NCI-H2107 treated with DMSO at 0.1 percent for 48 hours (cell line): ENCODE measurements around the gene JADE3.

Experiments
- DNase-seq: peaks from one replicate; lab custom pipeline; 2025; ENCODE audit not compliant: unreplicated experiment; lab: John Stamatoyannopoulos, UW

JADE3 gene

DNA sequence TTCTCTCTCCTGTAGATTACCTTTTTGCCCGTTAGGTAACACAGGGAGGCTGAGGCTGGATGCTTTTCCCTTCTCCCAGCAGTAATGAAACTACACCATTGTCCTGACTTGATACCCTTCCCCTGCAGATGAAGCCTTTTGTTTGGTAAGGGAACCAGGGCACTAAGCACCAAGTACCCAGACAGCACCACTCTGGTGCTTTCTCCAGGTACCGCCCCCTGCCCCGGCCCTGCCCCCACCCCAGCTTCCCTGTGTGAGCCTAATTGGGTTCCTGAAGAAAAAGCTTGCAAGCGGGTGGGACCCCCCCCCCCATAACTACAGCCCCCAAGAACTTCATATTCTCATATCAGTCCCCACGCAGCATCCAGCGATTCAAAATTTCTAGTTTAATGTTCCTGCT is 79.8 kb downstream of the JADE3 start:
- no peak for DNase-seq

DNA sequence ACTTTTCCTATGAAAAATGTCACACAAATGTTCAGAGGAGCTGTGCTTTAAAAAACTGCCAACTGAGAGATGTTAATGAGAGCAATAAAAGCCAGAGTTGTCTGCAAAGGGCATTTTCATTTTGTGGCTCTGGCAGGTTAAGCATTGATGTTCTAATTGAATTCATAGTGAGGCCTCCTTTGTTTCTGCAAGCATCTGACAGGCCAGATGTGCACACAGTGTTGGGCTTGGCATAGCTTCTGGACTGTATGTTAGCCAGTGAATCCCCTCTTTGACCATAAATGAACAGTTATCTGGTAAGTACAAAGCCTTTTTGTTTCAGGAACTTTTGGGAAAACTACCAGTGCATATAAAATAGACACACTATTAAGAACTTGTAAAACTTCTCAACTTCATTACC is 81.9 kb downstream of the JADE3 start:
- DNase-seq: no peak

DNA sequence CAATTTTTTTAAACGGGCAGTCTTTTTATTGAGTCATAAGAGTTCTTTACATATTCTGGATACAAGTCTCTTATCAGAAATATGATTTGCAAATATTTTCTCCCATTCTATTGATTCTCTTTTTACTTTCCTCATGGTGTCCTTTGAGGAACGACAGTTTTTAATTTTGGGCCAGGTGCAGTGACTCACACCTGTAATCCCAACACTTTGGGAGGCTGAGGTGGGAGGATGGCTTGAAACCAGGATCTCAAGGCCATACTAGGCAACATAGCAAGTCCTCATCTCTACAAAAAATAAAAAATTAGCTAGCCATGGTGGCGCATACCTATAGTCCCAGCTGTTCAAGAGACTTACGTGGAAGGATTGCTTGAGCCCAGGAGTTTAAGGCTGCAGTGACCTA is 99.9 kb downstream of the JADE3 start:
- DNase-seq: no peak

DNA sequence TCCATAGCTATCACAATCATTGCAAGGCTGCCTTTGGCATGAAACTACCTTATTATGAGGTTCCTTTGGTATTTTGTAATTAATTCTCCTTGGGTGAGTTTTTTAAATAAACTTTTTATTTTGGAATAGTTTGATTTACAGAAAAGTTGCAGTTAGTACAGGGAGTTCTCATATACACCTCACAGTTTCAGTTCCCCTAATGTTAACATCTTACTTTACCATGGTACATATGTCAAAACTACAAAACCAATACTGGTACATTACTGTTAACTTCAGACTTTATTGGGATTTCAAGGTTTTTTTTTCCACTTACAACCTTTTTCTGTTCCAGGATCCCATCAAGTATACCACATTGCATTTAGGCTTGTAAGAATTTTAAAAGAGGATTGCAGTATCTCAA is 114.0 kb downstream of the JADE3 start:
- no peak for DNase-seq

DNA sequence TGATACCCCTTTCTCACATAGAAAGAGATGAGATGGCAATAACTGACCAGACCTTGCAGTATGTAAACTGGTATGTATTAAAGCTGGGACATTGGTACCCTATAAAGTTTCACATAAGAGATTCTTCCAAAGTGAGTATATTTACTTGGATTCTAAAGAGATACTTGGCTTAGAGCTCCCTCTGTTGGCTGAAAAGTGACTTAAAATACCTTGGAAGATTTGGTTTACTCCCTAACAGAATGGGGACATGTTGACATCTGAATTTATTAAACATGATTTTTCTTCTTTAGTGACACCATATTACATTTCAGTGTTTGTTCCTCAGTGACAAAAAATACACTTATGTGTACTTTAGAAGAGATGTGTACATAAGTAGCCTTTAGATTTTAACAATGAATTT is 118.1 kb downstream of the JADE3 start:
- peak; percentile 68 for DNase-seq

DNA sequence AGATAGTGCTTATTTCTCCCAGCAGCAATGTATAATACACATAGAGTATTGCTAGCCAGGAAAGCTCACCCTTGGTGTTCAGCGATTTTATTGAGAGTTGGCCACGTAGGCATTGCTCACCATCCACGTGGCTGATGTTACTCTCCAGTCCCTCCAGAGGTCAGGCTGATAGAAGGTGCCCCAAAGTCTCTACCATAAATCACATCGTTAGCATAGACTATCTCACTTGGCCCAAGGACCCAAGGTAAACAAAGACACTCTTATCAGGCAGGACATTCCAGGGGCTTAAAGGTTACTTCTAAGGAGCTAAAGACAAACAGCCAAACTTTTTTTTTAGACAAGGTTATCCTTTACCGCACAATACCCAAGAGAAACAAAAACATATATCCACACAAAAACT is 135.8 kb downstream of the JADE3 start:
- no peak for DNase-seq

DNA sequence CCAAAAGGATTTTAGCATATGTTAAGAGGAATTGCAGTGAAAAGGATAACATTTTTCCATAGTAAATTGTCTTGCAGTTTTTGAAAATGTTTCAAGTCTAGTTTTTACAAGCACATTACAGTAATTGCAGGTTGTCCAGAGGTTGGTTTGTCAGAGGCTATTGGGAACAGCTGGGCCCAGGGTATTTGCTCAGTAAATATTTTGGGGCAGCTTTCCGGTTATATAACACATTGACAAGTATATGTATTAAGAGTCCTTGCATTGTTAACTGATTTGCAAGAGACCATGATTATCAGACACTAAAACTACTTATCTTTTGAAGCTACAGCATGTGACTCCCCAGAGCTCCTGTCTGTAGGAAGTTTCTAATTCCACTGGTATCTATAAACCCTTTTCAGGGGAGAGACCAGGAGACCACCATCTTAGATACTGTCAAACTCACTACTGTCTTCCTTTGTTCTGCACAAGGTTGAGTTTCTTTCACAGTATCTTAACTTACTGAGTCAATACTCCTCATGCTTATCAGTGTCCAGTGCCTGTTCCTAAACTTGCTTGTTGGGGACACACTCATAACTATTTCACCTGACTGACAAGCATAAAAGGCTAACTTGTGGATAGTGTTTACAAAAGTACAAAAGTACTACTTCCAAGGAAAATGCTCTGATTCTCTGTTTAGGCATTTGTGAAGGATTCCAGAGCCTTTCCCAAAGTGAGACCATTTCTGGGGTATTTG is 147.1 kb downstream of the JADE3 start:
- no peak for DNase-seq

DNA sequence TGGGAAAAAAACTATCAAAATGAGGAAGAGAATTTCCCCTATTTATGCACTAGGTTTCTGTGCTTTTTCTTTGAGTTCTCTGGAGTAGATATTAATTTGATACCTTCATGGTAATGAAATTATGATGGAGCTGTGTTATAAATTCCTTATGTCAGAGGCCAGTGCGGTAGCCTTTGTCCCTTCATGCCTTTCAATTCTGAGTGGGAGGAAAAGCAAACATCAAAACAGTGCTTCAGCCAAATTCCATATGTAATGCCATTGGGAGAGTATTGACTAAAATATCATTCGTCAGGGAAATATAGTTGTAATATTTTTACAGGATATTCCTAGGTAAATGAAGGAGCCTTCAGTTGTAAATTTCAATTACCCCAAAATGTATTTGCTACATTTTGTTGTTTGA is 148.5 kb downstream of the JADE3 start:
- no peak for DNase-seq

DNA sequence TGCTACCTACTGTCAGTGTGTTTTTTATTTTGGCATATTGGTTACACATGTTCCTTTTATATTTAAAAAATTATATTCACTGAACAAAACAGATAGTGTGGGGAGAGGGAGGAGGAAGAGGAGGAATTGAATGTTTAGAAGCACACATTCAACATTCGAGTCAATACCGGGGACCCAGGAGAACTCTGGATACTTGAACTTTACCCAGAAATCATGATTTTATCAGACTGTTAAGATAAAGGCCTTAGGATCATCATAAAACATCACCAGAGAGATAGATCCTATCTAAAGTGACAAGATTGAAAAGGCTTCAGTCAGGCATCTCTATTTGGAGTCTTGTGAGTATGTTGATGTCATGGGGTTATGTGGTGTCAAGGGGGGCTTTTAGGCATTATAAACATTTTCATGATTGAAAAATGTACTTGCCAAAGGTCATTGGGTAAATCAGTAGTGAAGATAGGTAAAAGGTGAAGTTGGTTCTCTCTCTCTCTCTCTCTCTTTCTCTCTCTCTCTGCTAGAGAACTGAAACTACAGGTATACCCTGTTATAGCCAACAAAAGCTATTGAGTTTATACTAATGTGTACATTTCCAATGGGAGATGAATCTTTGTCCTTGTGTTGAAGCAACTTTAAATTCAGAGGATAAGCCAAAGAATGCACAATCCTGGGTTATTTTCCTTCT is 149.2 kb downstream of the JADE3 start:
- no peak for DNase-seq

DNA sequence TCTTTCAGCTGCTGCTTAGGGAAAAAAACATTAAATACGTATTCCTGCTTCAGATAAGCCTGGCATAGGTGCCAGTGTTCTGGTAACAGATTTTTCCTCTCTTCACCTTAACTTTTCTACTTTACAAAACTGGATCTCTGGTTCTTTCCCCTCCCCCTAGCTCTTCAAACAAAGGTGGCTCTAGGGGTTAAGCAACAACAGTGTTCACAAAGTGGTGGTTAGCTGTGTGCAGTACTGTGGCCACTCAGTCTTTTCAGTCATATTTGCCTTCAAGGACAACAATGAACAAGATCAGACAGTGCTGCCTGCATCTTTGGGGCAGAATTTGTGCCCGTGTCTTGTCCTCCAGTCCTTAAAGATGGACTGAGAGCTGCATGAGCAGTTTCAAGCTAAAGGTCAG is 151.0 kb downstream of the JADE3 start:
- no peak for DNase-seq

DNA sequence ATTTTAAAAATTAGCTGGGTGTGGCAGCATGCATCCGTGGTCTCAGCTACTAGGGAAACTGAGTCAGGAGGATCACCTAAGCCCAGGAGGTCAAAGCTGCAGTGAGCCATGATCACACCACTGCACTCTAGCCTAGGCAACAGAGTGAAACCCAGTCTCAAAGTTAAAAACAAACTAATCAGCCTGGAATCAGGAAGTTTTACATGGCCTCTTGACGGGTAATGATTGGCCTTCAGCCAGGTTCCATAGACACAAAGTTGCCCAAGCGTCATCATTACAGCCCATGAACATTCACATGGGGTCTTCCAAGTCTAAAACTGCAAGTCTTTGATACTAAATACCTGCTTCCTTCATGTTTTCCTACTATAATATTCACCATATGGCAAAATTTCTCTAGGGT is 156.0 kb downstream of the JADE3 start:
- DNase-seq: no peak

DNA sequence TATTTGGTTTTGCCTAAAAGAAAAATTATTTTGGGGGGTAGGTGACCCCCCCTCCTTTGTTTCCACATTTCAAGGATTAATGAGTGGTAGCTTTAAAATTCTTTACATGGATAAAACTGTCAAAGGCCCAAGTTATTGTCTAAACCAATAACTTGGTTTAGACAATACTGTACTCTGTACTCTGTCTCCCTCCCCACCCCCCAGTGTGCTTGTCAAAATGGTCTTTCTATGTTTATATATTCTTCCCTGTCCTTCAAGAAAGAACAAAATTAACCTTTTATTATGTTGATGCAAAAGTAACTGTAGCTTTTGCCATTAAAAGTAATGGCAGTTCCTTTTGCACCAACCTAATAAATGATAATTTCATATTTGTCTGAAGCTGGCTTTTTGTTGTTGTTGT is 156.5 kb downstream of the JADE3 start:
- DNase-seq: no peak

DNA sequence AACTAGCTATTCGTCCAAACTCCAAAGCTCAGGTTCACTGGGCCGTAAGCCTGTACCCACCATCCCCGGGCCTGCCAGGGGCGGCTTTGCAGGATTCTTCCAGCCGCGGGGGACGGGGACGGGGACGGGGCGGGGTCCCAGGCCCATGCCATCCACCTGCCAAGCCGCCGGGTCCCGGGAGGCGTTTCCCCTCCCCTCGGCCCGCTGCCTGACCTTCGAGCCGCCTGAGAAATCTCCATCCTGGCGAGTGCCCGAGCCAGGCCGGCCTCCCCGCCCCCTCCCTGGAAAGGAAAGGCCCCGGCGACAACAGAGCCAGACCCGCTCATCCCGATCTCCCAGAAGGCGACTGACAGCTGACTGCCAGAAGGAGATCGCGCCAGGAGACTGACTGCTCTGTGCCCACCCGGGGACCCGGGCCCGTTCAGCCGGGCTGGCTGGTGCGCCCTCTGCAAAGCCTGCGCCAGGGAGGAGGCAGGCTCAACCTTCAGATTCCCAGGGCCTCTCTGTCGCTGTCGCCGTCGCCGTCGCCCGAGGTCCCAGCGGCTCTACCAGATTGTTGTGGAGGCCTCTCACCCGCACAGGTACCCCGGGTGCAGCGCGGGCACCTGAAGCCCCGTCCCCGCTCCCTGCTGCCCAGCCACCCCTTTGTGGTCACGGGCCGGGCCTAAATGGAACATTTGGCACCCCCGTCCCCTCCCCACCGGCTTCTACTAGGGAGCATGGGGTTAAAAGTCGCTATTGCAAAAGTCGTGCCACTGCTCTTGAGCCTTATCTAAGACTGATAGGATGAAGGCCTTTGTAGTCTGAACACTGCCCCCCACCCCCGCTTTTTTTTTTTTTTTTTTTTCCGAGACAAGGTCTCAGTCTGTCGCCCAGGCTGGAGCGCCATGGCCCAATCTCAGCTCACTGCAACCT is 166.2 kb downstream of the JADE3 start, which contains the start of gene RGN:
Gene RGN, plus strand, starts transcription at position 315 of the 915 bp plus-strand sequence. CDS start 2,702 bp downstream, outside the sequence.
- no peak for DNase-seq

DNA sequence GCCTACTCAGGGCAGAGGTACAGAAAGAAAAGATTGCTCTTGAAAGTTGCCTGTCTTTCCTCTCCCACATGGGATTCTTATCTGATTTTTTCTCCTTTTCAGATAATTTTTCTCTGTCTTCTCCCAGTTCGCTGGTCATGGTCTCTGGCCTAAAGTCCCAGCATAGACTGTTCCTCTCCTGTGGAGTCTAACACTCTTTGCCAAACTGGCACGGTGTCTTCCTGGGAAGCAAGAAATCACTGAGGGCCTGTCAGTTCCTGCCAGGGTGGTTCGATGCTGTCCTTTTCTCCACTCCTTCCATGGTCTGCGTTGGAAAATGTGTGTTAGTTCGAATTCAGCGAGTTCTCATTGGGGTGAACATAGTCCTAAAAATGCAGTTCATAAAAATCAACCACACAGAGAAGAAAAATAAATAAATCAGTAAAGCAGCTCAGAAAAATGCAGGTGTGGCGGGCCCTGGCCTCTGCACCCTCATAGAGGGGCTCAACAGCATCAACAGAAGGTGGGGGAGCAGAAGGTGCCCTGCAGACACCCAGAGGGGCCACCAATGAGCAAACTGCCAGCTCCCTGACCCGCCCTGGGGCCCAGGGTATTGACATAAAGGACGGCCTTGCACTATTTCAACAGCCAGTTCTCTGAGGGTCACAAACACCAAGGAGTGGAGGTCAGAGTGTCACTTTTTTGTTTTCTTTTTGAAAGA is 168.1 kb downstream of the JADE3 start:
- DNase-seq: no peak

DNA sequence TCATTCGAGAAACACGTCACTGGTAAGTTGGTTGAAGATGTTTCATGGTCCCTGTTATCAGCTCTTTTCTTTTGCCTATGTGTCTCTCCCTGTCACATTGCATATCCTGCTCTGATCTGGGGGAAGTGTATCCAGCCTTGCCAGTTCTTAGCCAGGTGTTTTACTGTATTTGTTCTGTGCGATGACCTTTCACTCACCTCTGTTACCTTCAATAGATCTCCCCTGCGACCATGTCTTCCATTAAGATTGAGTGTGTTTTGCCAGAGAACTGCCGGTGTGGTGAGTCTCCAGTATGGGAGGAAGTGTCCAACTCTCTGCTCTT is 168.7 kb downstream of the JADE3 start:
- no peak for DNase-seq

DNA sequence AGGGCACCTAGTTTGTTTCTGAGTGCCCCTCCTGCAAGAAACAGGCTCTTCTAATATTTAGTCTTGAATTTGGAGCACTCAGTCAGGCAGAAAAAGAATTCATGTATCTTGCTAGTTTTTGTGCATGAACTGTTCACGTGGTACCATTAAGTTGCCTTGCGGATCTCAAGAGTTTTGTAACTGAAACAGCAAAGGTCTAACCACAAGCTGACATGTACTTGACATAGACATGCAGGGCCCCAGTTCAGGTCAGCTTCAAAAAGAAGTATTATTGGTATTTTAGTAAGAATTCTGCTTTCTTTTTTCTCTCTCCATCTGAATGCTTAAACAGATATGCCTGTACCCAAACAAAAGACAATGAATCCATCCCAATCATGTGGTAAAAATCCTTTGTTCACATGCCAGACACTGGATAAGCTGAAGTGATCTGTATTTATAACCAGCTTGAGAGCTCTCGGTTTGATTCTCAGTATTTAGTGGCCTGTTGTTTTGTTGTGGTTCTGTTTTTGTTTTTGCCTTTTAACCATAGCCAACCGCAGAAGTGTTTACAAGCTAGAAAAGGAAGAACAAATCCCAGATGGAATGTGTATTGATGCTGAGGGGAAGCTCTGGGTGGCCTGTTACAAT is 179.0 kb downstream of the JADE3 start:
- DNase-seq: peak; percentile 92

DNA sequence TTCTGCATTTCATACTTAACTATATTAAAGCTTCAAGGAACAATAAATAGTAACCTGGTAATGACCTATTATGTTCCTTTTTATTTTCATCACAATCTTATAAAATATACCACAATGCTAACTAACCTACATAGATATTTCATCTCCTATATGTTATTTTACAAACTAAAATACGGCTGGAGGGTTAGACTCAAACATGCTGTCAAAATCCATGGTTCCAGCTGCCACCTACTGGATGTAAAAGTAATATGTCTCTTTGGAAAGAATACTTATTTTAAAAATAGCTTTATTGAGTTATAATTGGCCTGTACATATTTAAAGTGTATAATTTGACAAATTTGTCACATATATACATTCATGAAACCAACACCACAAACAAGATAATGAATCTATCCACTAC is 181.0 kb downstream of the JADE3 start:
- DNase-seq: peak; percentile 21

DNA sequence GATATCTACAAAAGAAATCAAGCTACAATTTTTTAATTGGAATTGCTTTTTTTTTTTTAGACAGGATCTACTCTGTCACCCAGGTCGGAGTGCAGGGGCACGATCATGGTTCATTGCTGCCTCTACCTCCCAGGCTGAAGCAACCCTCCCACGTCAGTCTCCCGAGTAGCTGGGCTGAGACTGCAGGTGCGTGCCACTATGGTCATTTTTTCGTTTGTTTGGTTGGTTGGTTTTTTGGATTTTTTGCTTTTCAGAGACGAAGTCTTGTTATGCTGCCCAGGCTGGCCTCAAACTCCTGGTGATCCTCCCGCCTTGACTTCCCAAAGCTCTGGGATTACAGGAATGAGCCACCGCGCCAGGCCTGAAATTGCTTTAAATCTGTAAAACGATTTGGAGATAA is 181.6 kb downstream of the JADE3 start:
- DNase-seq: no peak

DNA sequence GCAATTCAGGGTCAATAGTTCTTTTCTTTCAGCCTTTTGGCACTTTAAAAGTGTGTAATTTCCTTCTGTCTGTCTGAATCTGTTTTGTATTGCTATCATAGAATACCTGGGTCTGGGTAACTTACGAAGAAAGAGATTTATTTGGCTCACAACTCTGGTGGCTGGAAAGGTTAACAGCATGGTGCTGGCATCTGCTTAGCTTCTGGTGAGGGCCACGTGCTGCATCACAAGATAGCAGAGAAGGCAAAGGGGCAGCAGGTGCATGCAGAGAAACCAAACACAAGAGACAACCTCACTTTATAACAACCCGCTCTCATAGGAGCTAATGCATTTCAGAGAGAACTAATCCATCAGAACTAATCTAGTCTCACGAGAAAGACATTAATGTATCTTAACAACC is 184.8 kb downstream of the JADE3 start:
- no peak for DNase-seq

DNA sequence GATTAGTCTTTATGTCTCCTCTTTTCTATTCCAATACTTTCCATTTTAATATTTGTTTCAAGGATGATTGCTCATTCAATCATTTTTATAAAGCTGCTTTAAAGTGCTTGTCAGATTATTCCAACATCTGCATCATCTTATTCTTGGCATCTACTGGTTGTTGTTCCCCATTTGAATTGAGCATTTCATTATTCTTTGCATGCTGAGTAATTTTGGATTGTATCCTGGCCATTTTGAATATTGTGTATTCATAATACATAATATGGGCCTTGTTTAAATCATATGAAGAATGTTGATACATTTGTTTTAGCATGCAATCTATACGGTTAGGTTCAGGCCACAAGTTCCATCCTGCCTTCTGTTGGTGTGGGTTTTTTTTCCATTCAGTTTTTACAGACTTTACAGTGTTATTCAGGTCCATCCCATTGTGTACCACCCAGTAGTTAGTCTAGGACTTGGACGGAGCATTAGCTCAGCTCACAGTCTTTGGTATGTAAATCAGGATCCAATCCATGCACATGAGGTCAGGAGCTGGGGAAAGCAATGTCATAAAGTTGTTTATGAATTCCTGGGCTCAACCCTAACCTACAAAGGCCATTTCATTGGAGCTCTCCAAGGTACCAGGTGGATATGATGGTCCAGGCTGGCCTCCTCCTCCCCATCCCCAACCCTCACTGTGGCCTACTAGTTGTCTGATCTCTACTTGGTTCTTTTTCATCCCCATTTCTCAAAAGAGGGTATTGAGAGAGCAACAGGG is 186.3 kb downstream of the JADE3 start:
- no peak for DNase-seq
